Lung microvascular endothelial cell (primary cell): ENCODE measurements around the gene FAF2. TPM values are rescaled to one million over a fixed set of nuclear protein-coding genes. Genes with fewer than 3 reads are reported as not detected.
"Not testable (repeated sequence)": the region's sequence is repeated elsewhere in the genome, so short reads cannot be mapped to it uniquely, and the experiment has no call there.

Experiments
- DNase-seq, 2 donors: peaks; one replicate each; pipeline versions ENCODE4 v3.0.0 to v3.0.0-alpha.2; 2010; ENCODE audit warnings: low read depth in 2 of 2
- total RNA-seq: library from RNA; depleted of rRNA; stranded (reverse); fragments of >200 nt; gene quantifications from 2 replicates; pipeline ENCODE4 v1.2.1, GENCODE V29; 2014

FAF2 gene, protein sequence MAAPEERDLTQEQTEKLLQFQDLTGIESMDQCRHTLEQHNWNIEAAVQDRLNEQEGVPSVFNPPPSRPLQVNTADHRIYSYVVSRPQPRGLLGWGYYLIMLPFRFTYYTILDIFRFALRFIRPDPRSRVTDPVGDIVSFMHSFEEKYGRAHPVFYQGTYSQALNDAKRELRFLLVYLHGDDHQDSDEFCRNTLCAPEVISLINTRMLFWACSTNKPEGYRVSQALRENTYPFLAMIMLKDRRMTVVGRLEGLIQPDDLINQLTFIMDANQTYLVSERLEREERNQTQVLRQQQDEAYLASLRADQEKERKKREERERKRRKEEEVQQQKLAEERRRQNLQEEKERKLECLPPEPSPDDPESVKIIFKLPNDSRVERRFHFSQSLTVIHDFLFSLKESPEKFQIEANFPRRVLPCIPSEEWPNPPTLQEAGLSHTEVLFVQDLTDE
- total RNA-seq: 30.1 and 57.3 TPM in 2 replicates

DNA sequence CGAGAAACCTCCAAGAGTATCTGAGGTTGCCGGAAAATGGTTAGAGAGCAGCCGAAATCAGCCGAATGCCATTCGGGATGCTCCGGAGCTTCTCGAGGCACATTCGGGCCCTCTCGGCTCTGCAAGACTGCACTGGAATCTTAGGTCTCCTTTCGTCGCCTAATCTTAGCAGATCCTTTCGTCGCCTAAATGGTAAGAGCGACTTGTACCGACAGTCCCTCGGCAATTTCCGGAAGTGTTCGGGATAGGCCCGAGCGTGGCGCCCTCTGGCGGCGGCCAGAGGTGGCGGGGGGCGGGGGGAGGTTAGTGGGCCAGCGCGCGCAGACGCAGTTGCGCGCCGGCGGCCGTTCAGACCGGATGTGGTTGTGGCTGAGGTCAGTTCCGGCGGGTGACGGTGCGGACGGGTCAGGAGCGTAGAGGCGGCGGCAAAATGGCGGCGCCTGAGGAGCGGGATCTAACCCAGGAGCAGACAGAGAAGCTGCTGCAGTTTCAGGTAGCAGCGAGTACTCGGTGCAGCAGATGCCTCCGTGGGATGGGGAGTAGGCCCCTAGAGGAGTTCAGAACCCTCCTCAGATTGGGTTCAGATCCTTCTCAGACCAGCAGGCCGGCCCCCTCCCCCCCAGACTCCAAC is at the start of gene FAF2:
TSS of gene FAF2 (plus strand) at position 408 of the 631 bp plus-strand sequence. CDS start at position 431, 23 bp downstream.
- DNase-seq: peak; percentile 98

DNA sequence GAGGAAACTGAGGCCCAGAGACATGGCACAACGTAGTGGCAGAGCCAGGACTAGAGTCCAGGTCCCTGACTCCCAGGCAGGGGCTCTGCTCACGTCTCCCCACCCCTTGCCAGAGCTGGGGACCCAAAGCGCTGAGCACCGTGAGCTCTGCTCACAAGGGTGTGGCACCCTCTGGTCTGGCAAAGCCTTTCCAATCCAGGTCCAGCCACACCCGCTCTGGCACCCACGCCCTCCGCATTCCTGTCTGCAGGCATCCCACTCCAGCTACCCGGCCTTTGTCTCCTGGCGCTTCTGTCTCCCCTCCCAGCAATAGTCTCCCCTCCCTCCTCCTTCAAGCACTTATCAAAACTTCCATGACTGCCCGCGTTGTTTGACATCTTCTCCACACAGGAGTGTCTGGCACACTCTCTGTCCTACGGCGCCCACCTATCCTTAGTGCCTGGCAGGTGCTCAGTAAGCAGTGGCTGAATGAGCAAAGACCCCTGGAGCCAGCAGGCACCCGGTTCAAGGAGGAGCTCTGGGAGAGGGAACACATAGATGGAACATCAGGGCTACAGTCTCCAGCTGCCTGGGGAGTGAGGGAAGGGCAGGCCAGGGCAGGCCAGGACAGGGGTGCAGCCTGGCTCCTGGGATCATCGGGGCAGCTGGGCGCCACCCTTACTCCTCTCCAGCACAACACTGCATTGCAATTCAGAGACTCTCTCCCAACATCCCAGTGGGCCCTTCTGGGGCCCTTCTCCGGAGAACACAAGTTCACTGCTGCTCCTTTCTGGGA is 47.6 kb upstream of the FAF2 start:
- DNase-seq: no peak

DNA sequence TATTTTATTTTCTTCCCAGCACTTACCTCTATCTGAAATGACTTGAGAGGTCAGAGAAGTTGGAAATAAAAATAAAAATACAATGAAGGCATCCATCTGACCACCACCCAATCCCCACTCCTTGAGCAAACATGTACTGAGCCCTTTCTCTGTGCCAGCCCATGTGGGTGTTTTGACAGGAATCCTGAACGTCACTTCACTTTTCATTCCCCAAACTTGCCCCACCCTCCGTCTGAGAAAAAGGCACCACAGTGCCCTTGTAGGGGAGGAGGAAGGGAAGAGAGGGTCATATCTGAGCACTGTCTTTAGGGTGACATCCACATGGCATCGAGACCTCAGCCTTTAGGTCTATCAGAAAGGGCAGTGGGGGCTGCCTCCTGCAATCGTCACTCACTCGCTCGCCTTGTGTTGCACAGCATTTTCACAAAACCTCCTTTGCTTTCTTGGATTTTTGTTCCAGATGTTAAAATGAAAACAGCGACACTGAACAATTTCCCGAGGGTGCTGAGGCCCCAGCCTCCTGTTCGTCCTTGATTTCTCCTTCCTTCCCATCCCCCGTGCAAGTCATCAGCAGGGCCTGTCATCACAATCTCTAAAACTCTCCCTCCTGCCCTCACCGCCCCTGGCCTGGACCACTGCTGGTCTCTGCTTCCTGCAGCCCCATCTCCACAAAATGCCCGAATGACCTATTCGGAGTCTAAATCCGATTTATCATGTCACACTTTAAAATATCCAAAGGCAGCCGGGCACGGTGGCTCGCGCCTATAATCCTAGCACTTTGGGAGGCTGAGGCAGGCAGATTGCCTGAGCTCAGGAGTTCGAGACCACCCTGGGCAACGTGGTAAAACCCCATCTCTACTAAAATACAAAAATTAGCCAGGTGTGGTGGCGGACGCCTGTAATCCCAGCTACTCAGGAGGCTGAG is 46.6 kb upstream of the FAF2 start:
- DNase-seq: no peak

DNA sequence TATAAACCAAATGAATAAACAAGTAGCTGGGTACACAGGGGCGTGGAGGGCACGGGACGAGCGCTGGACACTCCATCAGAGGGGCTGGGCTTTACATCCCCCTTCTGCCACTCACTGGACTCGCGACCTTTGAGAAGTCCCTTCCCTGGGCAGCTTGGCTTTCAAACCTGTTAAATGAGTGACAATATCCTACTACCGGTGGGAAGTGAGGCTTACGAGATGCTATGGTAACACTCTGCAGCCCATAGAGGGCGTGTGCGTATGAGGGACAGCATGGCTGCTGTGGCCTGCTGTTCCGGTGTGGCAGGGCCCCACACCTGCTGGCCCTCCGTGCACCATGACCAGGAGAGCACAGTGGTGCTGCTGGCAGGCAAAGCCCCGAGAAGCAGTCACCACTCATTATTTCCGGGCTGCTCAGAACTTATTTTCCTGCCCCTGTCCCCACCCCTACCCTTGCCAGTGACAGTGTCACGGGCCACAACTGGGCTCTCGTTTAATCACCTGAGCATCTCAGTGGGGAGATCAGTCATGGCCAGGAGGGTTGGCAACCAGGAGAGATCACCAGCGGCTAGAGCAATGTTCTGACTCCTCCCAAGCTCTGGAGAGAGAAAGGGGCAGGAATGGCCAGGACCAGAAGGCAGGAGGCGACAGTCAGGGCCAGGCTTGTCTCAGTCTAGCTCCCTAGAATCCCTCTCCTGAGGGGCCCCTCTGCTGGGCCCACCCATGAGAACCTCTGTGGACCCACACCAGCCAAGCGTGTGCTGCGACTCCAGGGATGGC is 42.3 kb upstream of the FAF2 start:
- no peak for DNase-seq

DNA sequence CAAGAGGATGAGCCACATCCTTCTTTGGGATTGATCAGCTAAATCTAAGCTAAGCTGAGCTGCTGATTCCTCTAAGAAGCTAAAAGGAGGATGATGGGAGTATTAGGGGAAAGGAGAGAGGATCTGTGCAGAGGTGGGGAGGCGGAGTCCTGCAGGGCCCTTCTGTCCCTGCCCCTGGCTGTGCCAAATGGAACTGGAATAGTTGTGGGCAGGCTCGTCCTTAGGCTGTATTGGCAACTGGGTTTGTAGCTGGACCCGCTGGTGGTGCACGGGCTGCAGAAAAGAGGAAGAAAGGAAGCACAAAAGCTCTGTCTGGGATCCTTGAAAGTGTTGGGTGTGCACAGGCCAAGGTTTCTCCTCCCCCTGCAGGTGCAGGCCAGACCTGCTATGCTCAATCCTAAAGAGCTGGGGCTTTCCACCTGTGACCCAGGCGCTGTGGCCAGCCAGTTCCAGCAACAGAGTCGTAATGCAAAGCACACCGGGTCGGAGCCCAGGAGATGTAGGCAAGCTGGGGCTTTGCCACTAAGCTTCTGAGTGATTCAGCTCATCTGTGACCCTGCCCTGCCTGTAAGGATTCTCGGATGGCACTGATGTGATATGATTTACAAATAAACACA is 41.6 kb upstream of the FAF2 start:
- no peak for DNase-seq

DNA sequence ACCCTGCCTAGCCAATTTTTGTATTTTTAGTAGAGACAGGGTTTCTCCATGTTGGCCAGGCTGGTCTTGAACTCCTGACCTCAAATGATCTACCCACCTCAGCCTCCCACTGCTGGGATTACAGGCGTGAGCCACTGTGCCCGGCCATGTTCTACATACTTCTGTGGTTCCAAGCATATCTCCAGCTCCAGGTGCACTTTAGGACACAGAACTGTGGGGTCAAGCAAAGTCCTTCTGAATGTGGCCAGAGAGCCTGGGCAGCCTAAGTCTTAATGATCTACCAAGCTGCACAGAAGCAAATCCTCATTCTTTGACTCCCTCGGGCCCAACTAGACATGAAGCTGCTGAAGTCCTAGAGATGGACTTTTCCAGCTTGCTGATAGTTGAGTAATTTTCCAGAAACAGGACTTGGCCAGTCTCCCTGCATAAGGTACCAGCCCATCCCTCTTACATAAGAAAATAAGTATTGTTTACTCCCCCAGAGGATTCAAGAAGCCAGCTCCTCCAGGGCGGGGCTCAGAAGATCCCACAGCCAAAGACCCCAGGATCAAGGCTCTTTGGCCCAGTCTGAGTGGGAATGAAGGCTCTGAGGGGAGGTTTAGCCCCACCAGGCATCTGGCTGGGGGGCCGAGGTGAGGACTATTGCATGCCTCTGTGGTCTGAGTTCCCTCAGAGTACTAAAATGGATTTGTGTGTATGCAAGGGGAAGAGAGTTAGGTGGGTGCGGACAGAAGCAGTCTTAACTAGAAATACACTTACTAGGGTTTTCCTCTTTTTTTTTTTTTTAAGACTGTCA is 40.5 kb upstream of the FAF2 start:
- no peak for DNase-seq

DNA sequence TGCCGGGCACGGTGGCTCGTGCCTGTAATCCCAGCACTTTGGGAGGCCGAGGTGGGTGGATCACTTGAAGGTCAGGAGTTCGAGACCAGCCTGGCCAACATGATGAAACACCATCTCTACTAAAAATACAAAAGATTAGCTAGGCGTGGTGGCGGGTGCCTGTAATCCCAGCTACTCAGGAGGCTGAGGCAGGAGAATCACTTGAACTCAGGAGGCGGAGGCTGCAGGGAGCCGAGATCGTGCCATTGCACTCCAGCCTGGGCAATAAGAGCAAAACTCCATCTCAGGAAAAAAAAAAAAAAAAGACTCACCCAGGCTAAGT is 40.0 kb upstream of the FAF2 start:
- DNase-seq: not testable (repeated sequence)

DNA sequence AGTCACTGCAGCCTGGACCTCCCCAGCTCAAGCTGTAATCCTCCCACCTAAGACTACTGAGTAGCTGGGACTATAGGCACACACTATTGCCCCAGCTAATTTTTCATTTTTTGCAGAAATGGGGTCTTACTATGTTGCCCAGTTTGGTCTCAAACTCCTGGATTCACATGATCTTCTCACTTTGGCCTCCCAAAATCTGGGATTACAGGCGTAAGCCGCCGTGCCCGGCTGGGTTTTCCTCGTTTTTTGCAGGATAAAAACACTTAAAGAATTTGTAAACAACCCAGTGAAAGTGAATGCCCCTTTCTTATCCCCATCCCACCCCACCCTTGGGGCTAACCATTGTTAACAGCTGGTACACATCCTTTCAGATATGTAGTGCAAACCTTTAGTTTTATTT is 39.6 kb upstream of the FAF2 start:
- DNase-seq: no peak

DNA sequence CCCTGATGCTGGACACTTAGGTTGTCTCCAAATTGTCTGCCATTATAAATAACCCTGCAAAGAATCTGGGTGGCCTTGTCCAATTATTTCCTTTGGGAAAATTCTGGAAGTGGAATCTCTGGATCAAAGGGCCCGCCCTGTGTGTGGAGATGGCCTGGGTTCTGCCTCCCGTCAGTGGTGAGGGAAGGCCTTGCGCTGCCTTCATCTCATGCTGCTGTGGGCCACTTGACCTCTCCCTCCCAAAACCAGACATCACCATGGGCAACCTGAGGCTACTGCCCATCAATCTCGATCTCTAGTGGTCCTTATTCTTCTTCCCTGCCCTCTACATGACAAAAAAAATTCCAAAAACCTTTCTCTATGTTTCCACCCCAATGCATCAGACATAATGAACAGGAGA is 38.4 kb upstream of the FAF2 start:
- no peak for DNase-seq

DNA sequence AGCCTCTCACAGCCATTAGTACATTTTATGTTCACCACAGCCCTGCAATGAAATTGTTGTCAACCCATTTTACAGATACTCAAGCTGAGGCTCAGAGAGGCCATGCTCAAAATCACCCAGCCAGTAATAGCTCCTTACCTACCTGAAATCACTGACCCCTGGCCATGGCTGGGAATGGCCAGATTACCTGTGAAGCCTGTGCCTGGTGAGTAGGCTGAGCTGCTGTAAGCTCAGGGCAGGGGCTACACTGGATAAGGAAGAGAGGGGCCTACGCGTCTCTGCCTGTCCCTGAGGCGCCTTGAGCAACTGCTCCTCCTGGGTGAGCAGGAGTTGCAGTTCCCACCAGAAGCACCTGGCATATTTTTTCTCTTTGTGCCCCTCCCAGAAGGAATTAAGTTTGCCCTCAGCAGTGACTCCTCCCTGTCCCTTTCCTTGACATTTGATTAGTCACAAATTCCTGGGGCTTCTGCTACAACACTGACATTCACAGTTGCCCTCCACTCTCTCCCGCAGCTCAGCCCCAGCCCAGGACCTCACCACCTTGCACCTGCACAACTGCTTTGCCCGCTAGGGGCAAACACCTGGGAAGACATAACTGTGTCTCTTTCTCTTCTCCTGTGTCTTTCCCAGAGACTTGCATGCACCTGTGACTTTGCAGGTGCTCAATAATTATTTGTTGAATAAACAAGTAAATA is 37.6 kb upstream of the FAF2 start:
- DNase-seq: no peak

DNA sequence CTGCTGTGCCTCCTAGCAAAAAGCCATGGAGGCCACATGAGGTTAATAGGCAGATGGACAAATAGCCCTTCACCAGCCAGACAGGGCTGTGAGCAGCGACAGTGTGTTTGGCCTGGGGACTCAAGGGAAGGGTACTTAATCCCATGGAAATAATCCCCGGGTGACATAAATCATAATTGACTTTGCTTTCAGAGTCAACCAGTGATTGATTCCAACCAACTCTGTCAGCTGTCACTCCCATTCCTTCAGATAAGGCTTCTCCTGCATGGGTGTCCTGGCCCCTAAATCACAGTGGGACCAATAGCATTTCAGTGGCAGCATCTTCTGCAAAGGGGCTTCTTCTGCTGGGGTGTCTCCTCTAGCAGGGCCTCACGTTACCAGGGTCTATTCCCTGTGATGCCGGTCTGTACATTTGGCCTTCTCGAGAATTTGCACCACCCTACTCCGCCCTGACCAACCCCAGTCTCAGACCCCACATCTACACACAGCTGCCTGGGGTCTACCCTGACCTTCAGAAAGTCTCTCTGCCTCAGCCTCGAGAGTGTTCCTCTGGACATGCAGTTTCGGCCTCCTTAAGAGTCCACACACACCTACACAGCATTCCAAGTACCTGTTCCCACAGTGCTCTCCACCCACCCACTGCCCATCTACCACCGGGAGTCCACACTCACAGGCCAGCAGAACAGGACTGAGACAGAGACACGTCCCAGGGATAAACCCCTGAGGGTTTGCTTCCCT is 35.5 kb upstream of the FAF2 start:
- no peak for DNase-seq

DNA sequence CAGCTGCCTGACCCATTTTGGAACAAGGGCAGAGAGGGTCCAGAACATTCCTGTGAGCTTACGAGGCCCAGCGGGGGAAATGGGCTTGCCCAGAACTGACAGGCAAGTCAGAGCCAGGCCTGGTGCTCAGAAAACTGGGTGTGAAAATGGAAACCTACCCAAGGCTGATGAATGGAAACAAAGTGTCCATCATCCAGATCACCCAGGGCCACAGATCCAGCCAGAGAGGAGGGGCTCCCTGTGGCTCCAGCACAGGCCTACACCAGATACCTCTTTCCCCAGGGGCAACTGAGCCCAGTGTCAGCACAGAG is 35.0 kb upstream of the FAF2 start:
- DNase-seq: peak; percentile 21 to 33

DNA sequence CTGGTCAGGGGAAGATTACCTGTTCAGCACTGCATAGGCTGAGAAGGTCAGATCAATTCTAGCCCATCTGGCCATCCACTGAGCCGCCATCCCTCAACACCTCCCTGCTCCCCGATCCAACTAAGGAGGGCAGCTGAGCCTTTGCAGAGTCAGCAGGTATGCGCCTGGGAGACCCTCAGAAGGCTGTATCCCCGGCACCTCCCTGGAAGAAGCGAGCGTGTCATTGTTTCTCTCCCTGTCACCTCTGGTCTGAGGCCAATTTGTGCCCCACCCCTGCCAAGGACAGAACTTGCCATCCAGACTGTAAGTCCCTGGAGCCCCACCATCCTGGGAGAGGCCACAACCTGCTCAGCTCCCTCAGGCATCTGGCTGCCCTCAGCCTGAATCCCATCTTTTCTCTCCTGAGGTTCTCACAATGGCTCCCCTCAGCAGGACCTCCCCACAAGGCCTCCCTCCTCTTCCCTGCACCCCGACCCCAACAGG is 34.4 kb upstream of the FAF2 start:
- no peak for DNase-seq

DNA sequence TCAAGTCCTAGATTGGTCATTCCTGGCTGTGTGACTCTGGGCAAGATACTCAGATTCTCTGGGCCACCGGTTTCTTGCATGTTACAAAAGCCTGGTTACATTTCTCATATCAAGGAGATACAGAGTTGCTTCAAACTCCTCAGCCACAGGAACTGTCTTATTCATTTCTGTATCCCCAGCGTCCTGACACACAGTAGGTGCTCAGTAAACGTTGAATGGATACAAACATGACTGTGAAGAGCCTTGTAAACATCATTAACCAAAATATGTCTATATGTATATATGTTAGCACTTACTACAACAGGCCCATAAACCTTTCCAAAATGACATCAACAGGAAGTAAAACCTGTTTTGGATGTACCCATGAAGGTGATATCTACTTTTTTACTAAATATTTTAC is 33.5 kb upstream of the FAF2 start:
- no peak for DNase-seq

DNA sequence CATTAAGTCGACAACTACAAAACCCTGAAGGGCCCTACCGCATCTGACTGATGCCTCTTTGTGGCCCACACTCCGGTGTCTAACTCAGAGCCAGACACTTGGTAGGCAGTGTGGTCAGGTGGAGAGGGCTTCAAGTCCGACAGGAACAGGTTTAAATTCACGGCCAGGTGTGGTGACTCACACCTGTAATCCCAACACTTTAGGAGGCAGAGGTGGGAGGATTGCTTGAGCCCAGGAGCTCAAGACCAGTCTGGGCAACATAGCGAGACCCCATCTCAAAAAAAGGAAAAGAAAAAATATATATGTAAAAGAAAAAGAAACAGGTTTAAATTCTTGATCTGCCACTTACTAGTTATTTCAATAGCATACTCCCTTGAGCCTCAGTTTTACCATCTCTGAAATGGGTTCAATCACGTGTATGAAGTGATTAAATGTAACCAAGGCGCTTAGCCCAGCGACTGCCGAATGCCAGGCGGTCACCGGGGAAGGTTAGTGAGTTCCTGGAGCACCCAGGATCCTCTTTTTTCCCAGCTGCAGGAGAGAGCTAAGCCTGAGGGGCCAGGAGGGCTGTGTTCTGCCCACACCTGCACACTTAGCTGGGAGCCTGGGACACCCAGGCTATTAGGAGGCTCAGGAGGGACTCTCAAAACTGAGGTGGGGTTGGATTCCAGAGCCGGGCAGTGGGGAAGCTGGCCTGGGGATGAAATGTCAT is 32.8 kb upstream of the FAF2 start:
- DNase-seq: no peak

DNA sequence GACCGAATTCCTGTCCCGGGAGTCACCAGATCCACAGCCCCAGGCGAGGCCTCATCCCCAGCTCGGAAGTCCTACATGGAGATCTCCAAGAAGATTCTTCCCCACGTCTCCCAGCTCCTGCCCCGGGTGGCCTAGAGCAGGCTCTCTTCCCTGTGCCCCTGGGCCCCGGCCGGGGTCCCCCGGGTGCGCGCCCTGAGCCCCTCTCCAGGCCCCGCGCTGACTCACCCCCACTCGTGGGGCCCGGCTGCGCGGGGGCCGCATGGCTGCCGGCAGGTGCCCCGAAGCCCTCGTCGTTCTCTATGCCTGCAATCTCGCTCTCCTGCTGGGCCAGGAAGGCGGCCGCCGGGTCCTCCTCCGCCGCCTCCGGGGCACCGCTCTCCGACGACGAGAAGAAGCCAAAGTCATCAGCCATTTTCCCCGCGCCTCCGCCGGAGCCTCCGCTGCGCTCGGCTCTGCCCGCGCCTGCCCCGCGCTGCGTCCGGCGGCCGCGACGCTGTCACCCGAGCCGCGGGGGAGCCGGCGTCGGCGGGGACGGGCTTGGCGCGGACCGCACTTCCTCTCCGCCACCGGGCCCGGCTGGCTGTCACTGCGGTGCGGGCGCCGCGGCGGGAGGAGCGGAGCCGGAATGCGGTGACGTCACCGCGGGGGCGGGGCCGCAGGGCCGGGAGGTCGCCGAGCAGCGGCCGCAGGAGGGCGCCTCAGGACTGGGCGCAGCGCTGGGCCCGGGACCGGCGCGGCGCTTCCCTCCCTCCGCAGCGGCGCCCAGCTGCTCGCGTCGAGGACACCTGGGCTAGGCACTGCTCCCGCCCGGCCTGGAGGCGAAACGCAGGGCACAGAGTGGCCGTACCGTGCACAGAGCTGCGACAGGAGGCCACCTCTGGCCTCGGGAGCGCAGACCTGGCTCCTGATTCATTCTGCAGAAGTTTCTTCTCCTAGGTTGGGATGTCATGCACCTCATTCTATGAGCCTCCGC is 31.9 kb upstream of the FAF2 start, which contains the start of gene CLTB:
TSS of gene CLTB (minus strand) at position 588 of the 973 bp plus-strand sequence. CDS start at position 412, 176 bp downstream.
- DNase-seq: peak; percentile 89 to 95
